ENCODE measurements around the gene ZBTB7A. TPM values are rescaled to one million over a fixed set of nuclear protein-coding genes. Genes with fewer than 3 reads are reported as not detected.

The ZBTB7A gene
- total RNA-seq, 1 donor from 2014 or later: 16.9 TPM

GRCh38 chr19:4054441-4055208 is 12.1 kb downstream of the ZBTB7A start:
- no peak for DNase-seq (ENCODE audit: low spot score)

GRCh38 chr19:4053423-4054324 is 13.0 kb downstream of the ZBTB7A start:
- DNase-seq (ENCODE audit: low spot score): no peak

- no peak for DNase-seq (ENCODE audit: low spot score)
Measured at GRCh38 chr19:4052993-4053422, 13.7 kb downstream of the ZBTB7A start.

- no peak for DNase-seq (ENCODE audit: low spot score)
Measured at GRCh38 chr19:4052114-4052992, 14.3 kb downstream of the ZBTB7A start.

GRCh38 chr19:4051175-4052101 is 15.3 kb downstream of the ZBTB7A start:
- no peak for DNase-seq (ENCODE audit: low spot score)

GRCh38 chr19:4049432-4049831 is 17.3 kb downstream of the ZBTB7A start:
- no peak for DNase-seq (ENCODE audit: low spot score)

GRCh38 chr19:4046946-4047683 is 19.6 kb downstream of the ZBTB7A start:
- DNase-seq (ENCODE audit: low spot score): no peak

- DNase-seq (ENCODE audit: low spot score): no peak
Measured at GRCh38 chr19:4046362-4046691, 20.4 kb downstream of the ZBTB7A start.

- DNase-seq (ENCODE audit: low spot score): no peak
Measured at GRCh38 chr19:4045597-4046361, 20.9 kb downstream of the ZBTB7A start.

GRCh38 chr19:4044990-4045465 is 21.7 kb downstream of the ZBTB7A start:
- no peak for DNase-seq (ENCODE audit: low spot score)

GRCh38 chr19:4043966-4044715 is 22.6 kb downstream of the ZBTB7A start:
- DNase-seq (ENCODE audit: low spot score): no peak

GRCh38 chr19:4043401-4043800 is 23.3 kb downstream of the ZBTB7A start:
- no peak for DNase-seq (ENCODE audit: low spot score)

- DNase-seq (ENCODE audit: low spot score): no peak
Measured at GRCh38 chr19:4042731-4043082, 24.0 kb downstream of the ZBTB7A start.

- DNase-seq (ENCODE audit: low spot score): no peak
Measured at GRCh38 chr19:4042064-4042730, 24.5 kb downstream of the ZBTB7A start.

GRCh38 chr19:4038661-4039423 is 27.9 kb downstream of the ZBTB7A start:
- DNase-seq (ENCODE audit: low spot score): no peak

- DNase-seq (ENCODE audit: low spot score): no peak
Measured at GRCh38 chr19:4038057-4038456, 28.6 kb downstream of the ZBTB7A start.

- DNase-seq (ENCODE audit: low spot score): no peak
Measured at GRCh38 chr19:4037301-4037949, 29.3 kb downstream of the ZBTB7A start.
